Stomach (tissue), 9 donors: ENCODE data around the gene PRMT1. TPM values are rescaled to one million over a fixed set of nuclear protein-coding genes. Genes with fewer than 3 reads are reported as not detected.

Experiments
- DNase-seq, 2 donors: peaks; one replicate each; pipeline versions ENCODE4 v3.0.0 to v3.0.0-alpha.2; 2013 to 2019
- H3K27ac ChIP-seq, 5 donors: fragments of 200-600 bp in 4 of 5; sonication (generic) in 4 of 5; one replicate each; pipeline ENCODE4 v1.5.1; 2013 to 2019; ENCODE audit warnings: mild to moderate bottlenecking in 1 of 5, moderate library complexity in 1 of 5
- H3K27me3 ChIP-seq, 3 donors: fragments of 200-600 bp; sonication (generic); one replicate each; pipeline ENCODE4 v1.5.1; 2017 to 2019; ENCODE audit warnings: mixed run types in 1 of 3
- H3K36me3 ChIP-seq, 4 donors: fragments of 200-600 bp; sonication (generic); 1 replicate in 3 of 4; 2 replicates in 1 of 4; pipeline ENCODE4 v1.5.1; 2016 to 2019
- H3K4me1 ChIP-seq, 4 donors: fragments of 200-600 bp; sonication (generic); one replicate each; pipeline ENCODE4 v1.5.1; 2016 to 2019
- H3K4me3 ChIP-seq, 4 donors: fragments of 200-600 bp; sonication (generic) in 3 of 4; one replicate each; pipeline ENCODE4 v1.5.1; 2016 to 2019; ENCODE audit warnings: mild to moderate bottlenecking in 1 of 4
- H3K9me3 ChIP-seq, 4 donors: fragments of 200-600 bp; sonication (generic); one replicate each; pipeline ENCODE4 v1.5.1; 2016 to 2019
- EP300 ChIP-seq: sonication (generic); formaldehyde crosslinking; IDR thresholded peaks from one replicate; pipeline ENCODE4 v1.6.1; 2017; ENCODE audit warnings: antibody characterized with exemption
- POLR2A ChIP-seq, 4 donors: fragments of 450-650 bp; IDR thresholded peaks; one replicate each; pipeline ENCODE4 v1.6.1; 2016; ENCODE audit warnings: antibody characterized with exemption in 4 of 4, control low read depth in 2 of 4, mild to moderate bottlenecking in 1 of 4, moderate library complexity in 1 of 4
- POLR2AphosphoS5 ChIP-seq, 3 donors: sonication (generic); formaldehyde crosslinking; IDR thresholded peaks; one replicate each; pipeline ENCODE4 v1.6.1; 2016; ENCODE audit warnings: antibody characterized with exemption in 3 of 3
- WGBS, 5 donors: extraction: QIAGEN DNeasy Blood & Tissue Kit in 3 of 5; methylation state at CpG; one replicate each; pipeline versions ENCODE4 v1.1.5 to v1.1.7; 2013 to 2018; 5-methylcytosine and 5-hydroxymethylcytosine counted together
- intact Hi-C: fragments of 100-400 bp; cut with DNase I; formaldehyde crosslinking; loops from one replicate; pipeline ENCODE4 v1.15.1; 2023; ENCODE audit warnings: low total_unique reads
- polyA plus RNA-seq, 3 donors: library from polyadenylated mRNA; stranded (reverse); fragments of 200-250 nt; gene quantifications; one replicate each; pipeline ENCODE4 v1.2.3, GENCODE V29; 2013
- total RNA-seq, 5 donors: library from RNA; depleted of rRNA; stranded (reverse); fragments of >200 nt; gene quantifications; one replicate each; pipeline versions ENCODE4 v1.1.0 to v1.2.3, GENCODE V29; 2014 to 2016
- TF ChIP-seq, protein P1 (sequence below), 7 experiments: fragments of 450-650 bp in 4 of 7; fragments of 200-600 bp in 3 of 7; sonication (generic) in 3 of 7; IDR thresholded peaks; one replicate each; pipeline ENCODE4 v1.5.1; 2016 to 2019; ENCODE audit warnings: antibody characterized with exemption in 7 of 7, control low read depth in 2 of 7, mild to moderate bottlenecking in 1 of 7
- donor health status: healthy with polysubstance abuse.
- donor health status: Bipolar disorder and iron deficiency.
- donor health status: healthy.

PRMT1 gene
- total and polyA plus RNA-seq, 8 donors: 53.3 to 131 (median 107) TPM

DNA sequence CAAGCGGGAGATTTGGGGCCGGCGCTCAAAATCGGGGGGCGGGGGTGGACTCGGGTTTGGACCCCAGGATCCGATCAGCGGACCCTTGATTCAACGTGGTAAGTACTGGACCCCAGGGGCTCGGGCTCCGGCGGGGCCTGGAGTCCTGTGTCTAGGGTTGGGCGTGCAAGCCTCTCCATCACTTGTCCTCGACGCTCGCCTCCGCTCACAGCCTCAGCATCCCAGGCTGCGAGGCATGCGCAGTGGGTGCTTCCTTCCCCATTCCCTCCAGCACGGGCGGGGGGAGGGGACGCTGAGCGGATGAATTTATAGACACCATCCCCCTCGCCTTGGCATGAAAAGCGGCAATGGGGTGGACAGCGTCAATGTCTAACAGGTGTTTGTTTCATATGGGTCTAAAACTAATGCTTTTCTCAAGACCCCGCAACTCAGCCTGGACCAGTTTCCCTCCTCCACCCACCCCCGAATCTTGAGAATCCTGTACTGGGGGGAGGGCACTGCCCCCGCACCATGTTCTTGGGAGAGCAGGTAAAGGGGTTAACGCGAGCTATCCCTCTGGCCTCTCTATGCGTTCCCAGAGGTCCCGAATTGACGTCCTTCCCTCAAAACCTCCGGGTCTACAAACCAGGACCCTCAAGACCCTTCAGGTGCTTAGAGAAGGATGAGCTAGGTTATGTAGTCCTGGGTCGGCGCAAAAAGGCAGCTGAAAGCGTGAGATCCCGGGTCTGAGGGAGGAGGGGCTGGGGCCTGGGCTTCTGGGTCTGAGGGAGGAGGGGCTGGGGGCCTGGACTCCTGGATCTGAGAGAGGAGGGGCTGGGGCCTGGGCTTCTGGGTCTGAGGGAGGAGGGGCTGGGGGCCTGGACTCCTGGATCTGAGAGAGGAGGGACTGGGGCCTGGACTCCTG lies 14.4 kb downstream of the PRMT1 start:
- intact Hi-C loops: no loop called here
- Histone ChIP-seq H3K27me3 (peaks cover 0 to 40% (median 15%) of the 10 kb centered on the region in 3 donors), H3K9me3 (no peaks in the 10 kb centered on the region), H3K36me3 (peaks cover 10 to 23% (median 21%) of the 10 kb centered on the region in 4 donors), H3K27ac (no peak overlapping the region), H3K4me1 (peaks cover 25 to 42% (median 29%) of the 10 kb centered on the region in 4 donors), H3K4me3 (peak overlapping the region; percentile 41 to 57 (median 50))
- DNase-seq: peak in 1 of 2 donors; percentile 89
- TF ChIP-seq EP300 (no peak), POLR2AphosphoS5 (IDR thresholded peaks at IDR 0.05) (no peak), POLR2A (IDR thresholded peaks at IDR 0.05) (no peak)
- TF ChIP-seq, protein P1, sequence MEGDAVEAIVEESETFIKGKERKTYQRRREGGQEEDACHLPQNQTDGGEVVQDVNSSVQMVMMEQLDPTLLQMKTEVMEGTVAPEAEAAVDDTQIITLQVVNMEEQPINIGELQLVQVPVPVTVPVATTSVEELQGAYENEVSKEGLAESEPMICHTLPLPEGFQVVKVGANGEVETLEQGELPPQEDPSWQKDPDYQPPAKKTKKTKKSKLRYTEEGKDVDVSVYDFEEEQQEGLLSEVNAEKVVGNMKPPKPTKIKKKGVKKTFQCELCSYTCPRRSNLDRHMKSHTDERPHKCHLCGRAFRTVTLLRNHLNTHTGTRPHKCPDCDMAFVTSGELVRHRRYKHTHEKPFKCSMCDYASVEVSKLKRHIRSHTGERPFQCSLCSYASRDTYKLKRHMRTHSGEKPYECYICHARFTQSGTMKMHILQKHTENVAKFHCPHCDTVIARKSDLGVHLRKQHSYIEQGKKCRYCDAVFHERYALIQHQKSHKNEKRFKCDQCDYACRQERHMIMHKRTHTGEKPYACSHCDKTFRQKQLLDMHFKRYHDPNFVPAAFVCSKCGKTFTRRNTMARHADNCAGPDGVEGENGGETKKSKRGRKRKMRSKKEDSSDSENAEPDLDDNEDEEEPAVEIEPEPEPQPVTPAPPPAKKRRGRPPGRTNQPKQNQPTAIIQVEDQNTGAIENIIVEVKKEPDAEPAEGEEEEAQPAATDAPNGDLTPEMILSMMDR (IDR thresholded peaks at IDR 0.05): no peak
- WGBS, 5 donors: 12 to 29% (median 14%) methylated on average over 25 to 39 of the region's 39 CpGs

DNA sequence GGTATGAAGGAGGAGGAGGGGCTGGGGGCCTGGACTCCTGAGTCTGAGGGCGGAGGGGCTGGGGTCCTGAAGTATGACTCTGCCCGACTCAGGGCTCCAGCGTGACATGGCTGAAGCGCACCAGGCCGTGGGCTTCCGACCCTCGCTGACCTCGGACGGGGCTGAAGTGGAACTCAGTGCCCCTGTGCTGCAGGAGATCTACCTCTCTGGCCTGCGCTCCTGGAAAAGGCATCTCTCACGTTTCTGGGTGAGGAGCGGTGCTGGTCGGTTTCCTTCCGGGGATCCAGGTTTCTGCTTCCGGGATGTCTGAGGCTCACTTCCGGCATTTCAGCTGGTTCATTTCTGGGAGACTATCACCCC lies 15.1 kb downstream of the PRMT1 start:
- no peak overlapping the region for H3K4me3 ChIP-seq
- peaks cover 25 to 42% (median 29%) of the 10 kb centered on the region in 4 donors for H3K4me1 ChIP-seq
- H3K27ac ChIP-seq: no peak overlapping the region
- TF ChIP-seq POLR2A (IDR thresholded peaks at IDR 0.05) (no peak), POLR2AphosphoS5 (IDR thresholded peaks at IDR 0.05) (no peak), EP300 (no peak)
- TF ChIP-seq, protein P1 (IDR thresholded peaks at IDR 0.05): no peak
- DNase-seq: no peak
- intact Hi-C loops: no loop called here
- peaks cover 4 to 17% (median 14%) of the 10 kb centered on the region in 4 donors for H3K36me3 ChIP-seq
- WGBS, 5 donors: 69 to 81% (median 73%) methylated on average over 15 to 16 of the region's 16 CpGs
- peaks cover 0 to 40% (median 15%) of the 10 kb centered on the region in 3 donors for H3K27me3 ChIP-seq
- no peaks in the 10 kb centered on the region for H3K9me3 ChIP-seq

DNA sequence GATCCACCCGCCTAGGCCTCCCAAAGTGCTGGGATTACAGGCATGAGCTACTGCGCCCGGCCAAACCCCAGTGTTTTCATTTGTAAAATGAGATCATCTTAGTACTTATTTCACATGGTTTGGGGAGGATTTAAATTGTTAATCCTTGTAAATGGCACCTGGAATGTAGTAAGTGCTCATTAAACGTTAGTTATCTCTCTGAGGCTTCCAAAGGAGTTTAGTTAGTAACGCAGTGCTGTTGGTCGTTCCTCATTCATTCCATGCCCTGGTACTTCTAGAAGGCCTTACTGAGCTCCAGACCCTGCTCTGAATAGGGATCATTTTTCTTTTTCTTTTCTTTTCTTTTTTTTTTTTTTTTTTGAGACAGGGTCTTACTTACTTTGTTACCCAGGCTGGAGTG lies 19.0 kb downstream of the PRMT1 start:
- Histone ChIP-seq H3K4me1 (peaks cover 2 to 8% (median 6%) of the 10 kb centered on the region in 4 donors), H3K27me3 (peaks cover 0 to 26% (median 9%) of the 10 kb centered on the region in 3 donors), H3K9me3 (no peaks in the 10 kb centered on the region), H3K4me3 (no peak overlapping the region), H3K36me3 (no peaks in the 10 kb centered on the region), H3K27ac (no peak overlapping the region)
- no peak for DNase-seq
- intact Hi-C loops: no loop called here
- TF ChIP-seq POLR2A (IDR thresholded peaks at IDR 0.05): no peak
- TF ChIP-seq EP300: no peak
- TF ChIP-seq, protein P1 (IDR thresholded peaks at IDR 0.05): no peak
- TF ChIP-seq POLR2AphosphoS5 (IDR thresholded peaks at IDR 0.05): no peak
- WGBS, 5 donors: 81 to 88% (median 83%) methylated on average over 6 of the region's 6 CpGs

DNA sequence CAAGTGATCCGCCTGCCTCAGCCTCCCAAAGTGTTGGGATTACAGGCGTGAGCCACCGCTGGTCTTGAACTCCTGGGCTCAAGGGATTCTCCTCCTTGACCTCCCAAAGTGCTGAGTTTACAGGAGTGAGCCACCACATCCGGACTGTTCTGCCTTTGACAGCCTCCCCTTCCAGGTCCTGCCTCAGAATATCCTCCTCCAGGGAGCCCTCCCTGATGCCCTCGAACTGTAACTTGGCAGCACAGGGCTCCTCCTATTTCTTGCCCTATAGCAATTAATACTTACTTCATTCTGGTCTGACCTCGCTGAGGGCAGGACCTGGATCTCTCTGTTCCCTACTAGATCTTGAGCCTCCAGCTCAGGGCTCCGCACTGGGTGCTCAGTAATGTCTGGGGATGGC lies 19.8 kb downstream of the PRMT1 start:
- H3K27me3 ChIP-seq: peaks cover 0 to 24% (median 9%) of the 10 kb centered on the region in 3 donors
- no peaks in the 10 kb centered on the region for H3K9me3 ChIP-seq
- H3K4me3 ChIP-seq: no peak overlapping the region
- 81 to 96% (median 92%) methylated on average over 7 of the region's 7 CpGs for WGBS, 5 donors
- intact Hi-C loops: no loop called here
- TF ChIP-seq POLR2AphosphoS5 (IDR thresholded peaks at IDR 0.05) (no peak), POLR2A (IDR thresholded peaks at IDR 0.05) (no peak), EP300 (no peak)
- TF ChIP-seq, protein P1 (IDR thresholded peaks at IDR 0.05): no peak
- no peaks in the 10 kb centered on the region for H3K36me3 ChIP-seq
- DNase-seq: no peak
- H3K27ac ChIP-seq: no peak overlapping the region
- H3K4me1 ChIP-seq: peaks cover 0 to 4% (median 0%) of the 10 kb centered on the region in 4 donors
